Measurements from ENCODE around the gene RAP2A.

Gene RAP2A

GRCh38 chr13:97456047-97456446 lies 22.1 kb downstream of the RAP2A start:
- no peak for DNase-seq

DNA sequence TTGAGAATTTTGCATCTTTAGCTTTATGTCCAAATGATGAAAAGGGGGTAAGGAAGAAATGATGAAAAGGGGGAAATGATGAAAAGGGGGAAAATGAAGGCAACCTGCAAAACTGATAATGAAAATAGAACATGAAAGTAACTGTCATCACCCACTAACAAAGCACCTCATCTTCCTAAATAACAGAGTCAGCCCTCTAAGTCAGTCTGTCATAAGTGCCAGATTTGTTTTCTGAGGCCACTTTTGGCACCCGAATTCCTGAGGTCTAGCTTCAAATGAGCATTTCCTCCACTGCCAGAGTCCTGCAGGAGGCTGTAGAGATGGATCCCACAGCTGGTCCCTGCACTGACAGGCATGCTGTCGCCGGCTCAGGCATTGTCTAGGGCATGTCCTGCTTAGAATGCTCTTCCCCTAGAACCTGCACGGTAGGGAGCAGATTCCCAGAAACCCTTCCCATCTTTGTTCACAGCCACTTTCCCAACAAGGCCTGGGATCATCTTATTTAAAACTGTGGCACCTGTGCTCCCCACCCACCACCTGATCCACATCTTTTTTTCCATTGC lies 25.3 kb downstream of the RAP2A start:
- no peak for DNase-seq

- DNase-seq = peak in 1 of 2 donors; percentile 1
Observed at GRCh38 chr13:97460004-97460775, 26.2 kb downstream of the RAP2A start.

DNA sequence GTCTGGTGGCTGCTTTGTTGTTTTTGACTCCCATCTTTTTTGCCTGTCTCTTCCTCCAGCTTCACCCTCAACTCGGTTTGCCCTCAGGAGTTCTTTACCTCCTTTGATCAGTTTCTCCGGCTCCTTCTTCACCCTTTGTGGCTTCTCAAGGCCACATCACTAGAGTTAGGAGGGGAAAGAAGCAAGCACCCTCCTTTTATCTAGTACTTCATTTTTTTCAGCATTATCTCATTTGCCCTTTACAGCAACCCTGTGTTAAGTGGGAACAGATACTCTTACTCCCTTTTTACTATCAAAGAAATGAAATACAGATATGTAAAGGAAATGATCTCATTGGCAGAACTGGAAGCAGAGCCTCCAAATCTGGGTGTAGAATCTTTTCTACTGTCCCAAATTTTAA lies 26.9 kb downstream of the RAP2A start:
- DNase-seq = no peak

DNA sequence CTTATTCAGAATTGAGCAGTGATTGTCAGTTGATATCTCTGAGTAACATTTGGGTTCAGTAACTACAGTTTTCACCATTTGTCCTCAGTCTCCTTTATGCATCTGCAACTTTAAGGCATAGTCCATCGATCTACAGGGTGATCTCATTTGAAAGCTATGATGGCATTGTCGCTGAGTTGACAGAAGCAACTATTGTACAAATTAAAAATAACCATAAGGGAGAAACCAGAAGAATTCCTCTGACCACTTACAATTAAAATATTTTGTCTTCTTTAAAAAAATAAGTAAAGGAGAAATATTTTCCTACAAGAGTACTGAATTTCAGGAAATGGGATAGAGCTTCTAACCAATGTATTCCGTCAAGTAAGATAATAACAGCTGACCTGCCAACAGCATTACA lies 30.6 kb downstream of the RAP2A start:
- no peak for DNase-seq

DNA sequence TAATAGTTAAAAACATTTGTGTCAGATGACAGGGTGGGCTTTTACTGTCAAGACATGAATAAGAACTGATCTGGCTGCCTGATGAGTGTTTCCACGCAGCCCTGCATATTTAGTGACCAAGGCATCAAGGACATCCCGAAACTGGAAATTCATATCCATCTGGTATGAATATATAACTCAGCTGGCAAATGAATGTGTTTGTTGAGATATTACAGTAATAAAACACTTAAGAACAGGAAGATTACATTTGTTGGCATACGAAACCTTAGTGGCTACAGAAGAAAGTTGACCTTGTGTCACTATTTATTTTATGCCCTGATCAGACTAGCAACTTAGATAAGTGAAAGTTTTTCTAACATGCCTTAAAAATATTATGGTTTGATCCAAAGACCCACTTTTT lies 32.8 kb downstream of the RAP2A start:
- no peak for DNase-seq

DNA sequence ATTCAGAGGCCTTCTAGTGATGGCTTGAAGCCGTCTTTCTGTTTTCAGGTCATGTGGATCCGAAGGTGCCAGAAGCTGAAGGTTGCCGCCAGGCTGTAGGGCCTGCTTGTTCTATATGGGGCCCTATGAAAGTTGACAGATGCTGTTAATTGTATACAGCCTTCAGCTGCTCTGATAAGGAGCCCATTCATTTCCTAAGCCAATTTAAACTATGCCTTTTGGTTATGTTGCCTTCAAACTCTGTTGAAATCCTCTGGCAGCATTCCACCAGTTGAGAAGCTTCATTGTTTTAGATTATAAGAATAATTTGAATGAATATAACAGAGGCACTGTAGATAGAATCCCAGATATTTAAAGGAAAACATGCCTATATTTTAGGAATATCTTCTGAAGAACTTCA lies 34.4 kb downstream of the RAP2A start:
- DNase-seq = no peak

DNA sequence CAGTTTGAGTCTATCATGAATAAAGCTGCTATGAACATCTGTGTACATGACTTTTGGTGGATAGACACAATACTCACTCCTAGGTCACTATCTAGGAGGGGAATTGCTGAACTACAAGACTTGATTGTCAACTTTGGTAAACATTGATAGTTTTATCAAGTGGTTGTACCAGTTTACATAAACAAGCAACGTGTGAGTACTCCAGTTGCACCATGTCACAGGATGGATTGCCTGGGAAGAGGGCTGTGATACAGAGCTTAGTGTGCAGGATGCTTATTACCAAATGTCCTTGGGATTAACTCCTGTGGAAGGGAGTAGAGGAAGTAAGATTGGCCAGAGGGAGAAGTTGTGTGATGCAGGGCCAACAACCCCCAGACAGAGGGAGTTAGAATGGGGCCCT lies 37.7 kb downstream of the RAP2A start:
- DNase-seq = no peak

- DNase-seq = no peak
Observed at GRCh38 chr13:97474349-97474980, 40.5 kb downstream of the RAP2A start.

DNA sequence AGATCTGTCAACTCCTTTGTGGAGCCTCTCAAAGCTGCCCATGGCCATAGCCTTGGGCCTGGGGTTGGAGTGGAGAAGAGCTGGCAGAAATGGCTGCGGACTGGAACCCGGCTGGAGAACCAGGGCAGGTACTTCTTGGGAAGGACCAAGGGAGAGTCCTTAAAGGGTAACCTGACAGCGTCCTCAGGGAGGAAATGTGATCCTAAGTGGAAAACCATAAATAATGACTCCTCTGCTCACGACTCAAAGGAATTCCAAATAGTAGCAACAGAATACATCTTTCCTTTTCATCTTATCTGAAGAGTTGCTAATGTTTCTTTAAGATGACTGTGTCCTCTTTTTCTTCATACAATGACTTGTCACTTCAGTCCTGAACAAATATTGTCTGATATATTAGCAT lies 41.0 kb downstream of the RAP2A start:
- no peak for DNase-seq

- DNase-seq = no peak
Observed at GRCh38 chr13:97477844-97478243, 43.9 kb downstream of the RAP2A start.

DNA sequence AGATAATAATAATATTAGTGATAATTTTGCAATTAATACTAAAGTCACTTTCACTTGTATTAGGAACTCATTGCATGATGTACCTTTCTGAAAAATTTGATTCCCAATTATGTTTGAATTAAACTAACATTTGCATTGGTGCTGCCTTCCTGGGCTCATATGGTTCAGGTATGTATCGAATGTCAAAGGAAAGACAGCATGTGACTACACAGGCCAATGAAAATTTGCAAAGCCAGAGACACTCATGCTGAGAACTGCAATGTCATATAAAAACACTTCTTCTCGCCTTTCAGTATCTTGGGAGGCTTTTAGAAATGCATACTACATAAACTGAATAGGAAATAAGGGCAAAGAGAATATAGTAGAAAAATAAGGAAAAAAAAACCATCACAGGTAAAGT lies 44.3 kb downstream of the RAP2A start:
- no peak for DNase-seq

GRCh38 chr13:97483465-97483864 lies 49.5 kb downstream of the RAP2A start:
- no peak for DNase-seq

- no peak for DNase-seq
Observed at GRCh38 chr13:97484301-97484700, 50.3 kb downstream of the RAP2A start.

DNA sequence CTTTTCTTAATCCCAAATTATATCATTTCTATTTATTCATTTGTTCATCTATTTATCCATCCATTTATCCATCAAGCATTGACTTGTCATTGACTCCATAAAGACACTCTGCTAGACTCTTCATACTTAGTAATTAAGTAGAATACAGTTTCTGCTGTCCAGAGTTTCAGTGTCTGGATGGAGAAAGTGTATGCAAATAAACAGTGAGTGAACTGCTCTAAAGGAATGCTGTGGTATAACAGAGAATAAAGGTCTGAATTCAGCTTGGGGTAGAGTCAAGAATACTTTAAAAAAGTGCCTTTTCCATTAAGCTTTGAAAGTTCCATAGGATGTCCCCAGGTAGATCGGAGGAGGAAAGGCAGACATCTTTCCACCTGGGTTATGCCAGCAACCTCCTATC lies 51.4 kb downstream of the RAP2A start:
- no peak for DNase-seq

DNA sequence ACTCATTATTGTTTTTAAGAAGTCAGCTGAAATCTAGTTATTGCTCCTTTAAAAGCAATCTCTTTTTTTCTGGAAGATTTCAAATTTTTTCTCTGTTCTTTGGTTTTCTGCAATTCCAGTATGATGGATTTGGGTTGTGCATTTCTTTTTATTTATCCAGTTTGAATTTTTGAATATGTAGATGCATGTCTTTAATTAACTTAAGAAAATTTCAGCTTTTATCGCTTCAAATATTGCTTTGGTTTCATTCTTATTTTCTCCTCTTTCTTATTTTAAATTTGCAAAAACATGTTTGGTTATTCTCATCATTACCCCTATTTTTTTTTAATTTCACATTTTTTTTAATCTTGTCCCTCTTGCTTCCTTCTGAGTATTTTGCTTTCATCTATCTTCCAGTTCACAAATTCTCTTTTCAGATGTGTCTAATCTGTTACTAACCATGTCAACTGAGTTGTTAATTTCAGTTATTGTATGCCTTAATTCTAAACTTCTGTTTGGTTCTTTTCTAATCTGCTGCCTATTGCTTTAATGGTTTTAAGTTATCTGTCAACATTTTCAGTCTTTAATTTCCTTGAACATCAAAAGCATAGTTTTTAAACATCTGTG lies 56.8 kb downstream of the RAP2A start:
- DNase-seq = no peak

DNA sequence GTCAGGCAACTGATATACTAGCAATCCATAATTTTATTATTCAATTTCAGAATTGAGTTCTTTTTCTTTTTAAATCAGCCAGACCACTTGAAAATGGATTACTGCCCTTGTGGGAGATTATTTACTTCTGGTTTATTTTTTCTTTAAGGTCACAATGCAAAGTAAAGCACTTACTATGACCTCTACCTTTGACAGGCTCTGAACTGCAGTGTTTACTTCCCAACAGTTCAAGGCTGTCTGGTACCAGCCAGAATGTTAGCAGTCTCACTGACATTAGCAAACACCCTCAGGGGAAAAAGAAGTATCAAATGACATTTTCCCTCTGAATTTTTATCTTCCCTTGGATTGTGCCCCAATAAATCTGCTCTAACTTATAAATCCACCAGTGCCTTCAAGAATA lies 57.5 kb downstream of the RAP2A start:
- DNase-seq = no peak

GRCh38 chr13:97492257-97492656 lies 58.3 kb downstream of the RAP2A start:
- no peak for DNase-seq

- DNase-seq = no peak
Observed at GRCh38 chr13:97492684-97493371, 58.9 kb downstream of the RAP2A start.

DNA sequence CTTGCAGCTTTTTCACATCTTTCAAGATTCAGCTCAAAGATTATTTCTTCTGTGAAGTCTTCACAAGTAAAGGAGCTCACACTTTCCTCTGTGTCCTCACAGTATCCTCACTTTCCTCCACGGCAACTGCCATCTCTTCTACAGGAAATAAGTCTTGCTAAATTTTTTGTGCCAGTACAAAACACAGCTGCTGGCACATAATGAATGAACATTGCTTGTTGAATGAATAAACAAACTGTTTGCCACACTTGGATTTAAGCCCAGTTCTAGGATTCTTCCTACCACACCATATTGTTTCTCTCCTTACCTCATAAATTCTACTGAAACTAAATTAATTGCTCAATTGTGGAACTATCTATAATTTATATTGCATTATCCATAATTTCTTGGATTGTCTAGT lies 59.5 kb downstream of the RAP2A start:
- no peak for DNase-seq

DNA sequence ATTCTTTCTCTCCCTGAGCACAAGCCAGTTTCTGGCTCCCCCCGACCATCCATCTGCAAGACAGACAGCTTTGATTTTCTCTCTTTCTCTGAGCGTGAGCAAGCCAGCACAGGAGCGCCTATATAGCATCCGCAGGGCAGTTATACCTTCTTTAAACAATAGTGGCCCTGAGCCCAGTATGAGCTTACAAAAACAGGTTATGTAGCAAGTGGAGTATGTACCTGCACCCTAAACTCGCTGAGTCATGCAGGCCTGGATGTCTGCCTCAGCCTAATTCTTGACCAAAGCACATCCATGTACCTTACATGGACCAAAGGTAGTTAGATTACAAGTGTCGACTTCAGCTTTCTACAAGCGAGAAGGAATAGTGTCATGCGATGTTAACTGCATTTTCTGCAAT lies 61.7 kb downstream of the RAP2A start:
- no peak for DNase-seq

DNA sequence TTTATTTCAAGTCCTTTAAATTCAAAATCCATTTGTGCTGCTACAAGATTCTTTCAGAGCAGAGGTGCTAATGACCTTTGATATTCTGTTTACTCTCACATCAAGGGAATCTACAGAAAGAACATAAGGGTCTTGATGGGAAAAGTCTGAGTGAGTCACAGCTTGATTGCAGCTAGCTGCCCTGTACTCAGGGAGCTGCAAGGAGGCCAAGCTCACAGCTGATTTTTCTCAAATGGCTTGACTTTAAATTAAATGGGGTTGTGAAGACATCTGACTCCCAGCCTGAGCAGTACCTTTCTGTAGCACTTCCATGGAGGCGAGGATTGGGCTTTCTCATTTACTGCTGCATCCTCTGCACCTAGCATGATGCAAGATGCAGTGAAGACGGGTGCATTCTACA lies 62.5 kb downstream of the RAP2A start:
- DNase-seq = no peak

DNA sequence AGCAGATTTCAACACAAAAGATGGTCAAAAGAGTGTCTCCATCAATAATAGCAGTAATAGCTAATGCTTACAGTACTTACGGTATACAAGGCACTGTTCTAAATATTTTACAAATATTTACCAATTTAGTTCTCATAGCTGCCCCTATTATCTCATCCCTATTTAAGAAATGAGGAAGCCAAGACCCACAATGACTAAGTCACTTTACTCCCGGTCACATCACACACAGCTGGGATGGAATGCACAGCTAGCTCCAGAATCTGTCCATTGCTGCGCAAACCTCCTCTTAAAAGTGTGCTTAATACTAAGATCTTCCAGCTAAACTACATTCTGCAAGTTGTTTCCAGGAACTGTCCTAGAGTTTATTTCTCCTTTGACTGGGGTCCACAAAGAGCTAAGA lies 63.4 kb downstream of the RAP2A start:
- DNase-seq = no peak

DNA sequence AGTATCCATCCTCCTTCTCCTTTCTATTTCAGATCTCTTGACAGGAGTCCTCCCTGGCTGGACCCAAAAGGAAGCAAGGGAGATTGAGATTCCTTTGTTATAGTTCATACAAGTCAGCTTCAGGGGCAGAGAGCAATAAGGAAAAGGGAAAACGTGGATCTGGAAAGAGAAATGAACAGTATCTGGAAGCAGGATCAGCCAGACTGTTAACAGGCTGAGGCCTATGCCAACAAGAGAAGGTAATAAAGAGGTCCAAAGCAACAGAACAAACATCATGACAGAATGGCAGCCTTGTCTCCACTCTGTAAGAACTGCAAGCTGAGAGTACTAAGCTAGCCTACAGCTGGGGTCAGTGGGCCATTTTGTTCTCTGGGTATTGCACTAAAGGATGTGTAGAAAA lies 64.5 kb downstream of the RAP2A start:
- DNase-seq = no peak
